Fibroblast of pulmonary artery (primary cell): ENCODE measurements around the gene SLC22A23.
"Not testable (repeated sequence)": the region's sequence is repeated elsewhere in the genome, so short reads cannot be mapped to it uniquely, and the experiment has no call there.

ENCODE experiments used
- DNase-seq: peaks from one replicate; pipeline ENCODE4 v3.0.0-alpha.2; 2010; ENCODE audit warnings: low read depth
- H3K4me3 ChIP-seq: replicated peaks from 2 replicates; pipeline ENCODE4 v1.5.1; 2011; ENCODE audit warnings: low read depth, mild to moderate bottlenecking, control low read depth, low read length, moderate library complexity
- TF ChIP-seq, protein P1 (sequence below): IDR thresholded peaks from 2 replicates; pipeline ENCODE4 v1.5.1; 2011; ENCODE audit warnings: mild to moderate bottlenecking, control low read depth, low read length, inconsistent platforms; ENCODE audit errors: missing control alignments

Gene SLC22A23

GRCh38 chr6:3244003-3244831 lies 212.6 kb downstream of the SLC22A23 start:
- TF ChIP-seq, protein P1, sequence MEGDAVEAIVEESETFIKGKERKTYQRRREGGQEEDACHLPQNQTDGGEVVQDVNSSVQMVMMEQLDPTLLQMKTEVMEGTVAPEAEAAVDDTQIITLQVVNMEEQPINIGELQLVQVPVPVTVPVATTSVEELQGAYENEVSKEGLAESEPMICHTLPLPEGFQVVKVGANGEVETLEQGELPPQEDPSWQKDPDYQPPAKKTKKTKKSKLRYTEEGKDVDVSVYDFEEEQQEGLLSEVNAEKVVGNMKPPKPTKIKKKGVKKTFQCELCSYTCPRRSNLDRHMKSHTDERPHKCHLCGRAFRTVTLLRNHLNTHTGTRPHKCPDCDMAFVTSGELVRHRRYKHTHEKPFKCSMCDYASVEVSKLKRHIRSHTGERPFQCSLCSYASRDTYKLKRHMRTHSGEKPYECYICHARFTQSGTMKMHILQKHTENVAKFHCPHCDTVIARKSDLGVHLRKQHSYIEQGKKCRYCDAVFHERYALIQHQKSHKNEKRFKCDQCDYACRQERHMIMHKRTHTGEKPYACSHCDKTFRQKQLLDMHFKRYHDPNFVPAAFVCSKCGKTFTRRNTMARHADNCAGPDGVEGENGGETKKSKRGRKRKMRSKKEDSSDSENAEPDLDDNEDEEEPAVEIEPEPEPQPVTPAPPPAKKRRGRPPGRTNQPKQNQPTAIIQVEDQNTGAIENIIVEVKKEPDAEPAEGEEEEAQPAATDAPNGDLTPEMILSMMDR = no peak
- no peak for DNase-seq
- H3K4me3 ChIP-seq = no peak overlapping the region

DNA sequence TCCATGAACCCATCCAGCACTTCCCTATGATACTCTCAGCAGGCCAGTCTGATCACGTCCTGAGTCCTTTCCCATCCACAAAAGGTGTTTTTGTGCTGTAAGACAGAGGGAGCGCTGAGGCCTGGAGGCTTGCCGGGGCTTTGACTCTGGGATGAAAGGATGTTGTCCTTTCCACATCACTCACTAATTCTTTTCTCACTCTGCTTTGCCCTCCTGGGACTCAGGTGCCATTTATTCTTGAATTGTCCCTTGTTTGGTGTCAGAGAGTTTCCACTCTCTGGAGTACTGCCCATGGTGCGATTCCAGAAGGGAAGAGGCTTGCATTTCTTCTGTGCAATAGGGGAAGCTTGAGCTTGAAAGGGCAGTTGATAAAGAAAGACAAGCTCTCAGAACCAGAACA lies 214.1 kb downstream of the SLC22A23 start:
- no peak for DNase-seq
- TF ChIP-seq, protein P1 = no peak
- H3K4me3 ChIP-seq = no peak overlapping the region

GRCh38 chr6:3241745-3242144 lies 215.1 kb downstream of the SLC22A23 start:
- H3K4me3 ChIP-seq, DNase-seq: not testable (repeated sequence)

GRCh38 chr6:3240595-3240994 lies 216.3 kb downstream of the SLC22A23 start:
- DNase-seq = no peak
- H3K4me3 ChIP-seq = no peak overlapping the region
- TF ChIP-seq, protein P1 = no peak

DNA sequence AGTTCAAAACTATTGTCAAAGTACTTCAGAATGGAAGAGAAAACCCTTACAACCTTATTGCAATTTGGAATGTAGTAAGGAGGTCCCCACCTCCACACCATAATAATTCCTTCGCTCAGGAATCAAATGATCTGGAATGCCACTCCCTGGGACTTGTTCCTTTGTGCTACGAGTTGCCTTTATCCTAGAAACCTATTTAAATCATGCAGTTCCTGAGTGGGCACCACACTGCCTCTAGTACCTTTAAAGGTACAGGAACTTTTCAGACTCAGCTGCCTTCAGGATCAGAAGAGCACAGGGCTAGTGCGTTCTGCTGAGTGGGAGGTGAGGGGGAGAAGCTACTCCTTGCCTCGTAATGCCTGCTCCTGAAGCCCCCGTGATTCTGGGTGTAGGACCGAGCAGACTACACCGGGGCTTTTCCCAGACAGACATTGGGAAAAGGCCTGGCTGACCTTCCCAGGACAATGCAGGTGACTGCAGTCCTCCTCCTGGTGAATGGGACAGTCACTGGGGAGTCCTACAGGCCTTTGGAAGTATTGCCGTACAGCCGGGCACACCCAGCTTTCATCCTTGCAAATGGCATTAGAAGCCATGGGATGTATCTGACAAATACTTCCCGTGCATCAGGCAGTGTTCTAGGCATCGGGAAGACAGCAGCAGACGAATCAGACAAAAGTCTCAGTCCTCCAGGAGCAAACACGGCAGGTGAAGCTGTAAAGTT lies 217.6 kb downstream of the SLC22A23 start:
- TF ChIP-seq, protein P1 = peak; percentile 20
- H3K4me3 ChIP-seq = no peak overlapping the region
- no peak for DNase-seq

DNA sequence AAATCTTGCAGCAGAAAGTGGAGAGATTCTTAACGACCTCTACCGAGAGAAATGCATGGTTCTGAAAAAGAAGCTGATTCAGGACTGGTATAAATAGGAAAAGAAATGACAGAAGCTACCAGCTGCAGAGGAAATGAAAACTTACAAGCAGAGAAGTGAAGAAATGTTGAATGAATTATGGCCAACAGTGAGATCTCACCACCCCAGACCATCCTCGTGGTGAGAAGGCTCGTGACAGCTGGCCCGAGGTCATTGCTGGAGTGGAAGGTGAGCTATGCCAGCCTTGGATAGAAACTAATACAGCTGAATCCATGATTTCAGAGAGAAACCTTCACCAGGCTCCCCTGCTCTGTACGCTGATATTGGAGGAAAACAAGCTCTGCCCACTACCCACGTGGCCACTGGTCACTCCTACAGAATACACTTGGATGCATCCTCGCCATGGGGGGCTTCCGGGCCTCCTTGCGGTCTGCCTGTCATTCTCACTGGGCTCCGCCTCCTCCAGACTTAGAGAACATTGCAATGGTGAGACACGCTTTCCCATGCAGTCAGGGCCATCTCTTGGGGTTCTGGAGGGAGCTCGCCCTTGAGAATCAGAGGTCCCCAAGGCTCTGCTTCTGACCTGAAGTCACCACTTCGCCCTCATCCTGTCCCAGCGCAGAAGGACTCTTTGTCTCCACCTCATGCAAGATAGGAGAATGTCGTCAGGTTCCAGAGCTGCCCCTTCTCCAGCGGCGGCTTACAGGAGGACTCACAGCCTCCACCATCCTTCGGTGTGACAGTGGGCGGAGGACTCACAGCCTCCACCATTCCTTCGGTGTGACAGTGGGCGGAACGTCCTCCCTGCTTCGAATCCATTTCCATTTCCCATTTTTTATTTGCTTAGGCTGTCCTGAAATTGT lies 218.8 kb downstream of the SLC22A23 start:
- TF ChIP-seq, protein P1 = no peak
- DNase-seq = no peak
- H3K4me3 ChIP-seq = no peak overlapping the region

GRCh38 chr6:3236005-3236404 lies 220.8 kb downstream of the SLC22A23 start:
- DNase-seq = no peak
- TF ChIP-seq, protein P1 = no peak
- H3K4me3 ChIP-seq = no peak overlapping the region
